HuH-7.5 (cell line): ENCODE data around the gene BCL2L13.

Experiments
- DNase-seq: peaks from one replicate; pipeline ENCODE4 v3.0.0; 2011; ENCODE audit warnings: low spot score

BCL2L13 gene

GRCh38 chr22:17779286-17780115 is 140.9 kb downstream of the BCL2L13 start:
- no peak for DNase-seq

GRCh38 chr22:17780116-17780740 is 141.7 kb downstream of the BCL2L13 start:
- DNase-seq, result no peak
